Esophagus muscularis mucosa (tissue), 3 donors: ENCODE data around the gene DCK.
"Not testable (repeated sequence)": the region's sequence is repeated elsewhere in the genome, so short reads cannot be mapped to it uniquely, and the experiment has no call there.

ENCODE experiments used
- POLR2AphosphoS5 ChIP-seq, 2 donors: sonication (generic); formaldehyde crosslinking; IDR thresholded peaks; one replicate each; pipeline ENCODE4 v1.6.1; 2017; ENCODE audit warnings: antibody characterized with exemption in 2 of 2
- TF ChIP-seq, protein P1 (sequence below), 3 experiments: fragments of 200-600 bp in 2 of 3; fragments of 450-650 bp in 1 of 3; sonication (generic) in 2 of 3; IDR thresholded peaks; one replicate each; pipeline ENCODE4 v1.5.1; 2017 to 2019; ENCODE audit warnings: antibody characterized with exemption in 3 of 3, mild to moderate bottlenecking in 2 of 3, moderate library complexity in 1 of 3

- not testable (repeated sequence) for TF ChIP-seq POLR2AphosphoS5 (IDR thresholded peaks at IDR 0.05)
- TF ChIP-seq, protein P1, sequence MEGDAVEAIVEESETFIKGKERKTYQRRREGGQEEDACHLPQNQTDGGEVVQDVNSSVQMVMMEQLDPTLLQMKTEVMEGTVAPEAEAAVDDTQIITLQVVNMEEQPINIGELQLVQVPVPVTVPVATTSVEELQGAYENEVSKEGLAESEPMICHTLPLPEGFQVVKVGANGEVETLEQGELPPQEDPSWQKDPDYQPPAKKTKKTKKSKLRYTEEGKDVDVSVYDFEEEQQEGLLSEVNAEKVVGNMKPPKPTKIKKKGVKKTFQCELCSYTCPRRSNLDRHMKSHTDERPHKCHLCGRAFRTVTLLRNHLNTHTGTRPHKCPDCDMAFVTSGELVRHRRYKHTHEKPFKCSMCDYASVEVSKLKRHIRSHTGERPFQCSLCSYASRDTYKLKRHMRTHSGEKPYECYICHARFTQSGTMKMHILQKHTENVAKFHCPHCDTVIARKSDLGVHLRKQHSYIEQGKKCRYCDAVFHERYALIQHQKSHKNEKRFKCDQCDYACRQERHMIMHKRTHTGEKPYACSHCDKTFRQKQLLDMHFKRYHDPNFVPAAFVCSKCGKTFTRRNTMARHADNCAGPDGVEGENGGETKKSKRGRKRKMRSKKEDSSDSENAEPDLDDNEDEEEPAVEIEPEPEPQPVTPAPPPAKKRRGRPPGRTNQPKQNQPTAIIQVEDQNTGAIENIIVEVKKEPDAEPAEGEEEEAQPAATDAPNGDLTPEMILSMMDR (IDR thresholded peaks at IDR 0.05) = not testable (repeated sequence)
Observed at GRCh38 chr4:71059573-71059972, 66.1 kb downstream of the DCK start.
